ENCODE data around the gene CLPSL2. TPM values are rescaled to one million over a fixed set of nuclear protein-coding genes. Genes with fewer than 3 reads are reported as not detected.
"Not testable (repeated sequence)": the region's sequence is repeated elsewhere in the genome, so short reads cannot be mapped to it uniquely, and the experiment has no call there.

CLPSL2 gene
- total RNA-seq, 2 donors from 2014 or later: not detected

- Histone ChIP-seq H3K4me1 (peaks cover 85% of the 10 kb centered on the region), H3K36me3 (replicated peaks in 1 of 2; ENCODE audit: insufficient read depth in 1 of 2, low read depth in 2 of 2) (no peaks in the 10 kb centered on the region), H3K4me3 (no peak overlapping the region), H3K9me3 (no peaks in the 10 kb centered on the region), H3K27ac (peak overlapping the region; percentile 97 to 100 (median 99)), H3K27me3 (no peaks in the 10 kb centered on the region)
- intact Hi-C loops (cut with DNase I): loop anchor here (10.0 kb wide), 1 partner anchor 49 kb away; the partner anchor contains the start of gene FKBP5
- DNase-seq (peak; percentile 75 to 93 (median 84)), ATAC-seq (peak; percentile 64)
- WGBS, 2 donors: 31 to 48% methylated on average over 8 of the region's 8 CpGs
- TF ChIP-seq POLR2A (IDR thresholded peaks at IDR 0.05) (no peak), CTCF (IDR thresholded peaks at IDR 0.05) (no peak)
Measured at GRCh38 chr6:35733633-35734032, 42.8 kb upstream of the CLPSL2 start.

GRCh38 chr6:35734319-35734718, 42.1 kb upstream of the CLPSL2 start:
- H3K27me3 ChIP-seq; H3K9me3 ChIP-seq; H3K4me3 ChIP-seq; ATAC-seq; H3K36me3 ChIP-seq (replicated peaks in 1 of 2; ENCODE audit: insufficient read depth in 1 of 2, low read depth in 2 of 2): not testable (repeated sequence)
- DNase-seq: peak in 1 of 4 donors; percentile 12
- intact Hi-C loops (cut with DNase I): loop anchor here (10.0 kb wide), 1 partner anchor 50 kb away; the partner anchor contains the start of gene FKBP5
- Histone ChIP-seq H3K4me1 (peaks cover 78% of the 10 kb centered on the region), H3K27ac (peak overlapping the region; percentile 97 to 100 (median 99))
- WGBS, 2 donors: 92 to 97% methylated on average over 9 to 12 of the region's 12 CpGs

- ATAC-seq (no peak), DNase-seq (peak; percentile 64 to 86 (median 78))
- intact Hi-C loops (cut with DNase I): loop anchor here (5.0 to 10.0 kb wide), 3 partner anchors 51 to 213 kb away; partner anchors contain the start of gene FKBP5
- Histone ChIP-seq H3K4me3 (no peak overlapping the region), H3K36me3 (replicated peaks in 1 of 2; ENCODE audit: insufficient read depth in 1 of 2, low read depth in 2 of 2) (no peaks in the 10 kb centered on the region), H3K27ac (peak overlapping the region in 2 of 4 donors; percentile 99 to 100), H3K4me1 (peaks cover 66% of the 10 kb centered on the region), H3K9me3 (no peaks in the 10 kb centered on the region), H3K27me3 (no peaks in the 10 kb centered on the region)
- WGBS, 2 donors: 52 to 67% methylated on average over 3 of the region's 3 CpGs
- TF ChIP-seq CTCF (IDR thresholded peaks at IDR 0.05) (no peak), POLR2A (IDR thresholded peaks at IDR 0.05) (no peak)
Measured at GRCh38 chr6:35735452-35735851, 40.9 kb upstream of the CLPSL2 start.

- peaks cover 59% of the 10 kb centered on the region for H3K4me1 ChIP-seq
- no peak for ATAC-seq
Measured at GRCh38 chr6:35736253-35736894, 40.0 kb upstream of the CLPSL2 start.

More at GRCh38 chr6:35736253-35736894, 40.0 kb upstream of the CLPSL2 start:
- no peaks in the 10 kb centered on the region for H3K27me3 ChIP-seq
- H3K36me3 ChIP-seq (replicated peaks in 1 of 2; ENCODE audit: insufficient read depth in 1 of 2, low read depth in 2 of 2): no peaks in the 10 kb centered on the region
- intact Hi-C loops (cut with DNase I): loop anchor here (5.0 to 10.0 kb wide), 3 partner anchors 52 to 214 kb away; partner anchors contain the start of gene FKBP5
- H3K9me3 ChIP-seq: no peaks in the 10 kb centered on the region
- DNase-seq: peak; percentile 71 to 81 (median 78)
- no peak overlapping the region for H3K27ac ChIP-seq
- TF ChIP-seq POLR2A (IDR thresholded peaks at IDR 0.05) (no peak), CTCF (IDR thresholded peaks at IDR 0.05) (peak; percentile 81 to 91 (median 86))
- 57 to 65% methylated on average over 8 of the region's 8 CpGs for WGBS, 2 donors
- H3K4me3 ChIP-seq: no peak overlapping the region

Data from body of pancreas (tissue), 4 donors.